ENCODE measurements around the gene COX17.

The COX17 gene

GRCh38 chr3:119636891-119637611, 40.2 kb downstream of the COX17 start:
- H3K4me3 ChIP-seq (ENCODE audit: low read depth, low read length): no peak overlapping the region
- DNase-seq (ENCODE audit: low read depth, low spot score): no peak
- CTCF ChIA-PET: interaction anchor here (0.8 to 1.6 kb wide), 4 partner anchors 10 to 78 kb away, joined by 3 to 4 read pairs (median 4); no protein-coding TSS in a partner anchor
- no peak for TF ChIP-seq CTCF (IDR thresholded peaks at IDR 0.05; ENCODE audit: insufficient read depth, low read length, missing control alignments)
- POLR2A ChIA-PET: no interaction called here

DNA sequence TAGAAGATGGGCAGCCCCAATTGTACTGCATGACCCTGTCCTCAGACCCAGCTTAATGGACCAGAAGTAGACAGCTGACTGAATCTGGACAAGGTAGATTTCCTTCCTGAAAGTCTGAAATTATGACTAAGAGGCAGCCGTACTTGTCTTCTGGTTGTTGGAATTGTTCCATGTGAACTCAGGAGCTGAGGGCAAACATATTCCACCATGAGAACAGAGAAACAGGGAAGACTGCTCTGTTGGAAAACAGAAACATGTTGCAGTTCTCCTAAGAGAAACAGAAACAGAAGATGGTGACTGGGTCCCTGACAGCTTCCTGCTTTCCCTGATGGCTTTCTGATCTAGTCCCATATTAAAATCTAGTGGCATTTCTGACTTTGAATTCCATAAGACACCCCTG, 41.0 kb downstream of the COX17 start:
- POLR2A ChIA-PET: no interaction called here
- DNase-seq (ENCODE audit: low read depth, low spot score): no peak
- CTCF ChIA-PET: interaction anchor here (0.8 to 1.6 kb wide), 4 partner anchors 9 to 77 kb away, joined by 3 to 4 read pairs (median 4); no protein-coding TSS in a partner anchor
- H3K4me3 ChIP-seq (ENCODE audit: low read depth, low read length): no peak overlapping the region
- no peak for TF ChIP-seq CTCF (IDR thresholded peaks at IDR 0.05; ENCODE audit: insufficient read depth, low read length, missing control alignments)

DNA sequence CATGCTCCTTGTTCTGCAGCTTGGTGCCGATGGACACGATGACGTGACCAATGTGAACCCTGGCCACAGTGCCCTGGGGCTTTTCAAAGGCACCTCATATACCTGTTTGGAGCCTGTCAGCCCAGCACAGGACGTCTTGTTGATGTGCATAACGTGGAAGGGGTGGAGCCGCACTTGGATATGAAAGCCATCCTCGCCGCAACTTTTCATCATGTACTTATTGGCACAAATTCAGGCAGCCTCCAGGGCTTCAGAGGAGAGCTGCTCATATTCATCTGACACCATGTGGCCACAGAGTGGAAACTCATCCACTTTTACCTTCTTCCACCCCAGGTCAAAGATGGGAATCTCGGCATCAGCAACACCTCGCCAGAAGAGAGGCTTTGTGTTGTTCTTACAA, 41.5 kb downstream of the COX17 start:
- POLR2A ChIA-PET: no interaction called here
- no peak for TF ChIP-seq CTCF (IDR thresholded peaks at IDR 0.05; ENCODE audit: insufficient read depth, low read length, missing control alignments)
- H3K4me3 ChIP-seq (ENCODE audit: low read depth, low read length): no peak overlapping the region
- no peak for DNase-seq (ENCODE audit: low read depth, low spot score)
- CTCF ChIA-PET: interaction anchor here (1.1 to 1.6 kb wide), 3 partner anchors 8 to 77 kb away, joined by 3 to 4 read pairs (median 4); no protein-coding TSS in a partner anchor

GRCh38 chr3:119632829-119633228, 44.4 kb downstream of the COX17 start:
- TF ChIP-seq CTCF (IDR thresholded peaks at IDR 0.05; ENCODE audit: insufficient read depth, low read length, missing control alignments): no peak
- H3K4me3 ChIP-seq (ENCODE audit: low read depth, low read length): no peak overlapping the region
- POLR2A ChIA-PET: no interaction called here
- CTCF ChIA-PET: interaction anchor here (0.9 to 1.8 kb wide), 2 partner anchors 49 to 114 kb away, joined by 3 to 6 read pairs; no protein-coding TSS in a partner anchor
- no peak for DNase-seq (ENCODE audit: low read depth, low spot score)

DNA sequence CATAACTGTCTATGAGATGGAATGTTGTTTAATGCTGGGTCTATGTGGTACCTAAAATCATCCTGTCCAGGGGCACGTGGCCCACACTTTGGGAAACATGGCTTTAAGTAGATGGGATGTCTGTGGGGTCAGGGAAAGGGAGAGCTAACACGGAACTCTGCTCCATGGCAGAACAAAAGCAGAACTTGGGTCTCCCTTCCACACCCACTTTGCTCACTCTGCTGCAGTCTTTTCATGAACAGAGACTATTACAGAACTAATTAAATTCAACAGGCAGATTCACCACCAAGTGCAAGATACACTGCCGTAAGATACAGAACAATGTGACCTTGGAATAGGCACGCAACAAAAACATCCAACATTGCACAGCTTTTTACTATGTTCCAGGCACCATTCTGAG, 45.0 kb downstream of the COX17 start:
- DNase-seq (ENCODE audit: low read depth, low spot score): no peak
- H3K4me3 ChIP-seq (ENCODE audit: low read depth, low read length): no peak overlapping the region
- ChIA-PET POLR2A (no interaction called here), CTCF (interaction anchor here (1.8 kb wide), 1 partner anchor 49 kb away, joined by 6 read pairs; no protein-coding TSS in a partner anchor)
- no peak for TF ChIP-seq CTCF (IDR thresholded peaks at IDR 0.05; ENCODE audit: insufficient read depth, low read length, missing control alignments)

DNA sequence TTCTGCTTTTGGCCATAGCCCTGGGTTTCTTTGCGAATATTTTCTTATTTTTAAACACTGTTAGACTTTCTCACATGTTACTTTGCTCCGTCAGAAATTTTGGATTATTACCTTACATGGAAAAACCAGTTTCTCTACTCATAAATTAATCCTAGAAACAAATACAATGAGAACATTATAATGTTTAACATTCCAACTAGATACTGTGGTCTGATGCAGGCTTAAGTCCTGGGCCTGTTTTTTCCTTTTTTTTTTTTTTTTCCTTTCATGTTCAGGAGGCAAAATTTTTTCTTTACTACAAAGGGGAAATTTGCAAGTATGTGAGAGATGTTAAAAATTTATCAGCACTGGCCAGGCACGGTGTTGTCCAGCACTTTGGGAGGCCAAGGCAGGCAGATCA, 45.7 kb downstream of the COX17 start:
- no peak for TF ChIP-seq CTCF (IDR thresholded peaks at IDR 0.05; ENCODE audit: insufficient read depth, low read length, missing control alignments)
- H3K4me3 ChIP-seq (ENCODE audit: low read depth, low read length): no peak overlapping the region
- CTCF ChIA-PET: interaction anchor here (1.1 kb wide), 1 partner anchor 31 kb away, joined by 3 read pairs; no protein-coding TSS in a partner anchor
- DNase-seq (ENCODE audit: low read depth, low spot score): no peak
- POLR2A ChIA-PET: no interaction called here
